HFFc6 (cell line): ENCODE measurements around the gene NOS1AP. TPM values are rescaled to one million over a fixed set of nuclear protein-coding genes. Genes with fewer than 3 reads are reported as not detected.

Experiments
- DNase-seq: peaks from one replicate; pipeline ENCODE4 v3.0.0-alpha.2; 2018
- H3K27ac Mint-ChIP-seq: 2 replicates; pipeline ENCODE4 v1.8.0; 2020; ENCODE audit warnings: mild to moderate bottlenecking, mixed read lengths
- H3K27me3 Mint-ChIP-seq: 2 replicates; pipeline ENCODE4 v1.8.0; 2021; ENCODE audit warnings: mild to moderate bottlenecking, moderate library complexity, mixed read lengths; ENCODE audit not compliant: insufficient read depth
- H3K36me3 Mint-ChIP-seq: 2 replicates; pipeline ENCODE4 v1.8.0; 2021; ENCODE audit warnings: low read depth, mixed read lengths
- H3K4me1 Mint-ChIP-seq: 2 replicates; pipeline ENCODE4 v1.8.0; 2020; ENCODE audit warnings: low read depth, mixed read lengths
- H3K4me3 Mint-ChIP-seq: 2 replicates; pipeline ENCODE4 v1.8.0; 2020; ENCODE audit warnings: mild to moderate bottlenecking, moderate library complexity, mixed read lengths
- H3K9me3 Mint-ChIP-seq: 2 replicates; pipeline ENCODE4 v1.8.0; 2020; ENCODE audit warnings: mild to moderate bottlenecking, mixed read lengths
- CTCF ChIP-seq: fragments of 200-600 bp; sonication (generic); IDR thresholded peaks from 2 replicates; pipeline ENCODE4 v1.5.0; 2021; ENCODE audit warnings: antibody characterized with exemption, mild to moderate bottlenecking
- total RNA-seq, 6 experiments: library from RNA; stranded (reverse); fragmentation: NEBNext Ultra II Directional; extraction: Animal tissue kit (Norgen Biotek cat#: 25700); gene quantifications; 2 replicates in 1 of 6; 3 replicates in 5 of 6; pipeline ENCODE4 v1.2.3, GENCODE V29; 2021

Gene NOS1AP
- total RNA-seq, 6 experiments from 2014 or later, result 0.11 to 0.62 (median 0.29) TPM

GRCh38 chr1:162265983-162266382 lies 196.5 kb downstream of the NOS1AP start:
- no peak for DNase-seq
- Mint-ChIP-seq H3K4me1 (no peaks in the 10 kb centered on the region), H3K36me3 (no peaks in the 10 kb centered on the region), H3K27me3 (peaks cover 14% of the 10 kb centered on the region), H3K9me3 (no peaks in the 10 kb centered on the region), H3K4me3 (no peak overlapping the region), H3K27ac (no peak overlapping the region)
- no peak for TF ChIP-seq CTCF

- Mint-ChIP-seq H3K36me3 (no peaks in the 10 kb centered on the region), H3K9me3 (no peaks in the 10 kb centered on the region), H3K4me1 (no peaks in the 10 kb centered on the region), H3K27ac (no peak overlapping the region), H3K27me3 (peaks cover 18% of the 10 kb centered on the region), H3K4me3 (no peak overlapping the region)
- TF ChIP-seq CTCF, result no peak
- DNase-seq, result no peak
Measured at GRCh38 chr1:162270016-162270770, 200.7 kb downstream of the NOS1AP start.

- peaks cover 16% of the 10 kb centered on the region for H3K27me3 Mint-ChIP-seq
- H3K36me3 Mint-ChIP-seq, result no peaks in the 10 kb centered on the region
- H3K27ac Mint-ChIP-seq, result no peak overlapping the region
- H3K4me1 Mint-ChIP-seq, result no peaks in the 10 kb centered on the region
- H3K4me3 Mint-ChIP-seq, result no peak overlapping the region
- H3K9me3 Mint-ChIP-seq, result no peaks in the 10 kb centered on the region
- no peak for DNase-seq
- TF ChIP-seq CTCF, result no peak
Measured at GRCh38 chr1:162271972-162272371, 202.5 kb downstream of the NOS1AP start.

GRCh38 chr1:162272419-162272818 lies 202.9 kb downstream of the NOS1AP start:
- Mint-ChIP-seq H3K27me3 (peaks cover 16% of the 10 kb centered on the region), H3K9me3 (no peaks in the 10 kb centered on the region), H3K36me3 (no peaks in the 10 kb centered on the region), H3K4me1 (no peaks in the 10 kb centered on the region), H3K4me3 (no peak overlapping the region), H3K27ac (no peak overlapping the region)
- no peak for DNase-seq
- no peak for TF ChIP-seq CTCF

DNA sequence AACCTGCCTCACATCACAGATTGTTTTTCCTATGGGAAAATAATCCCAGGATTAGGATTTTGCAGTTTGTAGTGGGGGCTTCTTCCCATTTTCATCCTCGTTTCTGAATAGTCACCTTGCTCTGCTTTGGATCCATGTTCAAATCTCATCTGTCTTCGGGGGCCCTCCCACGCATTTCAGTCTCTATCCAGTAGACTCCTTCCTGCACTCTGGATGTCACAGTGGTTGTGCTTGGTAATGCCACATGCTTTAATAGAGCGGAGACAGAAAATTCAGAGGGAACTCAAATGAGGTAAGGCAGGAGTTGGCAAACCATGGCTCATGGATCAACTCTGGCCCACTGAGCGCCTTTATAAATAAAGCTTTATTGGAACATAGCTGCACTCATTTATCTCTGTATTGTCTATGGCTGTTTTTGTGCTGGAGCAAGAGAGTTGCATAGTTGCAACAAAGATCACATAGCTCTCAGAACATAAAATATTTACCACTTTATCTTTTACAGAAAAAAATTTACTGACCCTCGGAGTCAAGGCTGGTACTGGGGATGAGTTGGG lies 206.2 kb downstream of the NOS1AP start:
- TF ChIP-seq CTCF, result no peak
- DNase-seq, result no peak
- H3K27me3 Mint-ChIP-seq, result peaks cover 16% of the 10 kb centered on the region
- no peaks in the 10 kb centered on the region for H3K36me3 Mint-ChIP-seq
- H3K4me3 Mint-ChIP-seq, result no peak overlapping the region
- H3K27ac Mint-ChIP-seq, result no peak overlapping the region
- H3K4me1 Mint-ChIP-seq, result no peaks in the 10 kb centered on the region
- H3K9me3 Mint-ChIP-seq, result no peaks in the 10 kb centered on the region
